Smooth muscle cell (in vitro differentiated cells): Measurements from ENCODE around the gene KIT. TPM values are rescaled to one million over a fixed set of nuclear protein-coding genes. Genes with fewer than 3 reads are reported as not detected.

ENCODE experiments used
- DNase-seq: peaks from one replicate; lab custom pipeline; 2025; ENCODE audit not compliant: unreplicated experiment; lab: John Stamatoyannopoulos, UW
- H2AFZ ChIP-seq: fragments of 200-600 bp; sonication (generic); 2 replicates; pipeline ENCODE4 v1.6.0; 2016; ENCODE audit warnings: antibody characterized with exemption, low read depth, mild to moderate bottlenecking
- H3F3A ChIP-seq: fragments of 200-600 bp; sonication (generic); 2 replicates; pipeline ENCODE4 v1.6.0; 2017; ENCODE audit warnings: antibody characterized with exemption, low read depth
- H3K27ac ChIP-seq: fragments of 200-600 bp; sonication (generic); 2 replicates; pipeline ENCODE4 v1.5.1; 2016; ENCODE audit warnings: low read depth, mild to moderate bottlenecking
- H3K27me3 ChIP-seq: fragments of 200-600 bp; sonication (generic); 2 replicates; pipeline ENCODE4 v1.6.1; 2016; ENCODE audit warnings: low read depth, mild to moderate bottlenecking
- H3K36me3 ChIP-seq: fragments of 200-600 bp; sonication (generic); 2 replicates; pipeline ENCODE4 v1.5.1; 2016; ENCODE audit warnings: low read depth
- H3K4me1 ChIP-seq: fragments of 200-600 bp; sonication (generic); 2 replicates; pipeline ENCODE4 v1.5.1; 2016; ENCODE audit warnings: low read depth
- H3K4me2 ChIP-seq: fragments of 200-600 bp; sonication (generic); 2 replicates; pipeline ENCODE4 v1.6.0; 2016; ENCODE audit warnings: mild to moderate bottlenecking
- H3K4me3 ChIP-seq: fragments of 200-600 bp; sonication (generic); 2 replicates; pipeline ENCODE4 v1.5.1; 2016; ENCODE audit warnings: mild to moderate bottlenecking
- H3K79me2 ChIP-seq: fragments of 200-600 bp; sonication (generic); 2 replicates; pipeline ENCODE4 v1.6.0; 2016; ENCODE audit warnings: low read depth, mild to moderate bottlenecking
- H3K9ac ChIP-seq: fragments of 200-600 bp; sonication (generic); 2 replicates; pipeline ENCODE4 v1.6.0; 2016; ENCODE audit warnings: low read depth
- H3K9me3 ChIP-seq: fragments of 200-600 bp; sonication (generic); replicated peaks from 2 replicates; pipeline ENCODE4 v1.5.1; 2016; ENCODE audit warnings: low read depth
- H4K20me1 ChIP-seq: fragments of 200-600 bp; sonication (generic); 2 replicates; pipeline ENCODE4 v1.6.0; 2016; ENCODE audit warnings: low read depth
- WGBS: methylation state at CpG from one replicate; pipeline ENCODE4 v1.1.7; 2016; ENCODE audit warnings: low lambda C conversion rate; 5-methylcytosine and 5-hydroxymethylcytosine counted together
- polyA plus RNA-seq: library from polyadenylated mRNA; unstranded; fragments of >200 nt; fragmentation: Nextera tagmentation; extraction: Ambion mirVana; gene quantifications from 2 replicates; pipeline ENCODE4 v1.2.1, GENCODE V29; 2016
- total RNA-seq: library from RNA; depleted of rRNA; stranded (reverse); fragments of >200 nt; gene quantifications from 2 replicates; pipeline ENCODE4 v1.2.3, GENCODE V29; 2014
- TF ChIP-seq, protein P1 (sequence below): fragments of 200-600 bp; sonication (generic); IDR thresholded peaks from 2 replicates; pipeline ENCODE4 v1.5.1; 2017; ENCODE audit warnings: borderline replicate concordance, mild to moderate bottlenecking, antibody characterized with exemption; ENCODE audit not compliant: insufficient read depth, poor library complexity, severe bottlenecking

Gene KIT
- 6.0 and 7.0 TPM in 2 replicates for total RNA-seq
- 1.9 and 3.2 TPM in 2 replicates for polyA plus RNA-seq

- H3K36me3 ChIP-seq = no peaks in the 10 kb centered on the region
- no peak within 1 kb of the TSS for H3K27ac ChIP-seq
- H3K9ac ChIP-seq = no peak within 1 kb of the TSS
- H3K9me3 ChIP-seq = no peaks in the 10 kb centered on the region
- H4K20me1 ChIP-seq = no peaks in the 10 kb centered on the region
- H3K4me2 ChIP-seq = peak within 1 kb of the TSS; percentile 93
- DNase-seq = peak; percentile 20
- peaks cover 27% of the 10 kb centered on the region for H3K27me3 ChIP-seq
- peak within 1 kb of the TSS; percentile 60 for H3K4me3 ChIP-seq
- no peaks in the 10 kb centered on the region for H3K79me2 ChIP-seq
- 1% methylated on average over 51 of the region's 72 CpGs for WGBS
- H3F3A ChIP-seq = peaks cover 5% of the 10 kb centered on the region
- H3K4me1 ChIP-seq = peaks cover 20% of the 10 kb centered on the region
- H2AFZ ChIP-seq = peak within 1 kb of the TSS; percentile 82
- TF ChIP-seq, protein P1, sequence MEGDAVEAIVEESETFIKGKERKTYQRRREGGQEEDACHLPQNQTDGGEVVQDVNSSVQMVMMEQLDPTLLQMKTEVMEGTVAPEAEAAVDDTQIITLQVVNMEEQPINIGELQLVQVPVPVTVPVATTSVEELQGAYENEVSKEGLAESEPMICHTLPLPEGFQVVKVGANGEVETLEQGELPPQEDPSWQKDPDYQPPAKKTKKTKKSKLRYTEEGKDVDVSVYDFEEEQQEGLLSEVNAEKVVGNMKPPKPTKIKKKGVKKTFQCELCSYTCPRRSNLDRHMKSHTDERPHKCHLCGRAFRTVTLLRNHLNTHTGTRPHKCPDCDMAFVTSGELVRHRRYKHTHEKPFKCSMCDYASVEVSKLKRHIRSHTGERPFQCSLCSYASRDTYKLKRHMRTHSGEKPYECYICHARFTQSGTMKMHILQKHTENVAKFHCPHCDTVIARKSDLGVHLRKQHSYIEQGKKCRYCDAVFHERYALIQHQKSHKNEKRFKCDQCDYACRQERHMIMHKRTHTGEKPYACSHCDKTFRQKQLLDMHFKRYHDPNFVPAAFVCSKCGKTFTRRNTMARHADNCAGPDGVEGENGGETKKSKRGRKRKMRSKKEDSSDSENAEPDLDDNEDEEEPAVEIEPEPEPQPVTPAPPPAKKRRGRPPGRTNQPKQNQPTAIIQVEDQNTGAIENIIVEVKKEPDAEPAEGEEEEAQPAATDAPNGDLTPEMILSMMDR = no peak
Measured at GRCh38 chr4:54657551-54658251, at the start of gene KIT. Gene KIT (plus strand): TSS chr4:54657957. CDS start chr4:54658015, 58 bp downstream.

DNA sequence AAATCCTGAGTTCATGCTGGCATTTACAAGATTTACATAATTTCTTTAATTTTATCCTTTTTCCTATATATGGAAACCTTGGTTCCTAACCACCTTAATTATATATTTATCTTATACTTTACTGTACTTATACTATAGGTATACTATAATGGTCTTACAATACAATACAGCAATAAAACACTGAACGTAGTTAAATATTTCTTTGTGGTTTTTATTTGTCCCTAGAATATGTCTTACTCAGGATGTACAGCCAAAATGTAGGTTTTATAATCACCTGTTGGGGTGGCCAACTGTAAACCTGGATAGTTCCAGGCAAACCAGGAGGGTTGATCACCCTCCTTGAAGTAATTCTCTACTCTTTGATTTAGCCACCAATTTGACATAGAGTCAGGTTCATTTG lies 48.4 kb upstream of the KIT start:
- Histone ChIP-seq H3K4me2 (no peak overlapping the region), H3K4me1 (no peaks in the 10 kb centered on the region), H4K20me1 (no peaks in the 10 kb centered on the region), H2AFZ (no peak overlapping the region), H3K27me3 (no peaks in the 10 kb centered on the region), H3K9me3 (peaks cover 2% of the 10 kb centered on the region), H3K27ac (no peak overlapping the region), H3K9ac (no peak overlapping the region), H3K4me3 (no peak overlapping the region), H3K79me2 (no peaks in the 10 kb centered on the region), H3F3A (no peaks in the 10 kb centered on the region), H3K36me3 (no peaks in the 10 kb centered on the region)
- TF ChIP-seq, protein P1 = no peak
- WGBS = 91% methylated on average over 1 of the region's 1 CpG
- DNase-seq = no peak

- Histone ChIP-seq H4K20me1 (no peaks in the 10 kb centered on the region), H3K27ac (no peak overlapping the region), H3K9me3 (no peaks in the 10 kb centered on the region), H3K4me3 (no peak overlapping the region), H3F3A (no peaks in the 10 kb centered on the region), H2AFZ (no peak overlapping the region), H3K36me3 (no peaks in the 10 kb centered on the region), H3K79me2 (no peaks in the 10 kb centered on the region), H3K9ac (no peak overlapping the region), H3K27me3 (no peaks in the 10 kb centered on the region), H3K4me2 (no peak overlapping the region), H3K4me1 (no peaks in the 10 kb centered on the region)
- 72% methylated on average over 4 of the region's 4 CpGs for WGBS
- DNase-seq = no peak
- TF ChIP-seq, protein P1 = no peak
Measured at GRCh38 chr4:54614149-54614548, 43.6 kb upstream of the KIT start.

- Histone ChIP-seq H3K36me3 (no peaks in the 10 kb centered on the region), H3K27me3 (no peaks in the 10 kb centered on the region), H3F3A (no peaks in the 10 kb centered on the region), H3K27ac (no peak overlapping the region), H3K9ac (no peak overlapping the region), H2AFZ (no peak overlapping the region), H3K4me3 (no peak overlapping the region), H3K4me1 (no peaks in the 10 kb centered on the region), H4K20me1 (no peaks in the 10 kb centered on the region), H3K9me3 (no peaks in the 10 kb centered on the region), H3K4me2 (no peak overlapping the region), H3K79me2 (no peaks in the 10 kb centered on the region)
- WGBS = 88% methylated on average over 3 of the region's 3 CpGs
- no peak for DNase-seq
- TF ChIP-seq, protein P1 = no peak
Measured at GRCh38 chr4:54620773-54621172, 37.0 kb upstream of the KIT start.
